A549 (cell line): ENCODE data around the gene ZNF30.
"Not testable (repeated sequence)": the region's sequence is repeated elsewhere in the genome, so short reads cannot be mapped to it uniquely, and the experiment has no call there.

Source experiments
- BHLHE40 ChIP-seq: IDR thresholded peaks from 2 replicates; pipeline ENCODE4 v1.6.1; 2012; ENCODE audit warnings: low read depth, low read length, inconsistent platforms
- CBX8 ChIP-seq: fragments of 200-600 bp; sonication (generic); IDR thresholded peaks from 2 replicates; pipeline ENCODE4 v1.6.1; 2016
- CHD2 ChIP-seq: fragments of 150-350 bp; IDR thresholded peaks from 2 replicates; pipeline ENCODE4 v1.6.1; 2014; ENCODE audit warnings: low read length; ENCODE audit not compliant: partially characterized antibody
- CTCF ChIP-seq: fragments of >200 bp; sonication (Bioruptor Twin); formaldehyde crosslinking; IDR thresholded peaks from 3 replicates; pipeline ENCODE4 v1.5.1; 2016
- HEYL ChIP-seq: fragments of 250-450 bp; sonication (Bioruptor Pico); IDR thresholded peaks from 2 replicates; pipeline ENCODE4 v1.8.0; 2021; ENCODE audit warnings: mild to moderate bottlenecking, moderate library complexity
- POLR2A ChIP-seq: IDR thresholded peaks from 2 replicates; pipeline ENCODE4 v1.6.1; 2012; ENCODE audit warnings: mild to moderate bottlenecking, low read length

DNA sequence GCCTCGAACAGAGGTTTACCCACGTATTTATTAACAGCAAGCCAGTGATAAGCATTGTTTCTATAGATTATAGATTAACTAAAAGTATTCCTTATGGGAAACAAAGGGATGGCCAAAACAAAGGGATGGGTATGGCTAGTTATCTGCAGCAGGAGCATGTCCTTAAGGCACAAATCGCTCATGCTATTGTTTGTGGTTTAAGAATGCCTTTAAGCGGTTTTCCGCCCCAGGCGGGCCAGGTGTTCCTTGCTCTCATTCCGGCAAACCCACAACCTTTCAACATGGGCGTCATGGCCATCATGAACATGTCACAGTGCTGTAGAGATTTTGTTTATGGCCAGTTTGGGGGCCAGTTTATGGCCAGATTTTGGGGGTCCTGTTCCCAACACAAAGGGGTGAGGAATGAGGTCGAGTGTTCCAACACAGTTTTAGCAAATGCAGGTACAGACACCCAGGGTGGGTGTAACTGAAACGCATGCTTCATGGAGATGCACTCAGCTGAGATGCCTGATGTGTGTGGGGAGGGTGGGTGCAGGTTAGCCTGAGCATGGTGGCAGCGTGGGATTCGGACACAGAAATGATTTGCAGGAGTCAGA is 43.6 kb downstream of the ZNF30 start:
- not testable (repeated sequence) for TF ChIP-seq CTCF; CBX8; HEYL (CRISPR knock-in tag); BHLHE40; CHD2; POLR2A
